ENCODE results near the gene ASTL. TPM values are rescaled to one million over a fixed set of nuclear protein-coding genes. Genes with fewer than 3 reads are reported as not detected.
A peak's percentile ranks its signal among the peaks of the same experiment; 100 is the strongest.

ASTL gene
- 0.11 TPM for polyA plus RNA-seq (2013)

DNA sequence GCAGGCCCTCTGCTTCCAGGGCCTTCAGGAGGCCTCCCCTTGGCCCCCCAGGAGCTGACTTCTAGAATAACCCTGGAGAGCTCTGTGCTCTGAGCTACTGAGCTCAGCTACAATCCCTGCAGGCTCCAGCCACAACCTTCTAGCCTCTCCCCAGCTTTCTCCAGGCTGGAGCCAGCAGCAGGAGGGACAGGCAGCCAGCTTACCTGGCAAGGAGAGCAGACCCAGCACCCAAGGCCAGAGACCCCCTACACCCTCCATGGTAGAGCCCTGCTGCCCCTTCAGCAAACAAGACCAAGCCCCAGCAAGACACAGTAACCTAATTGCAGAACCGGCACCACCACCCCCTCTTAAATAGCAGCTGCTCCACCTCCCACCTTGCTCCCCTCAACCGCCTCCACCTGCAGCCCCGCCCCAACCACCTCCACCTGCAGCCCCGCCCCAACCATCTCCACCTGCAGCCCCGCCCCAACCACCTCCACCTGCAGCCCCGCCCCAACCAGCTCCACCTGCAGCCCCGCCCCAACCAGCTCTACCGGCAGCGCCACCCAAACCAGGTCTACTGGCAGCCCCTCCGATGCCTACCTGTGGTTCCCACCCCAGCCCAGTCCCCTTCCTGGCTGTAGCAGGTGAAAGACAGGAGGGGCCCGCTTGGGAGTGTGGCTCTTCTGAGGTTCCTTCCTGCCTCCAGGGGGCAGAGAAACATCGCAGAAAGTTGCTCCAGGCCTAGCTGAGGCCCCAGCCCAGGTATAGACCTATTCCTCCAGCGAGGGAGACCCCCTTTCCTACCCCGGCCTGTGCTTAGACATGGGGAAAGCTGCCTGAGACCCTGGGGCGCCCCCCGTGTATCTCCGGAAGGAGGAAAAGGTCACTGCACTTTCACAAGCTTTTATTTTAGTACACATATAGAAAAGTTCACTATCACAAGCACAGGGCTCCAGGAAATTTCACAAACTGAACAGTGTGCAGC lies at the start of gene ASTL:
ASTL (minus strand) TSS at position 324 of the 967 bp plus-strand sequence; CDS start at position 258, 66 bp downstream.
- POLR2A ChIA-PET: interaction anchor here (1.2 to 1.8 kb wide), 2 partner anchors 36 to 128 kb away, joined by 5 to 13 read pairs; partner anchors contain the start of genes CIAO1 and TMEM127
- DNase-seq: peak; percentile 70 to 79 (median 73)
- Histone ChIP-seq H3K36me3 (ENCODE audit: control insufficient read depth in 4 of 4, insufficient read depth in 4 of 4, low read length in 3 of 4) (peaks cover 0 to 15% (median 2%) of the 10 kb centered on the region in 4 experiments), H3K4me3 (ENCODE audit: control insufficient read depth in 1 of 7, extremely low read depth in 1 of 7, insufficient read depth in 4 of 7, low read depth in 2 of 7, low read length in 6 of 7) (no peak within 1 kb of the TSS), H3K27ac (ENCODE audit: insufficient read depth in 1 of 2, low read depth in 1 of 2, low read length in 2 of 2, poor library complexity in 1 of 2, severe bottlenecking in 2 of 2) (no peak within 1 kb of the TSS), H3K4me1 (ENCODE audit: control extremely low read depth in 1 of 4, control insufficient read depth in 4 of 4, insufficient read depth in 4 of 4, low read length in 3 of 4) (peaks cover 0 to 16% (median 8%) of the 10 kb centered on the region in 4 experiments), H3K27me3 (replicated peaks in 2 of 5; ENCODE audit: control insufficient read depth in 4 of 5, insufficient read depth in 5 of 5, low read length in 4 of 5) (peaks cover 0 to 4% (median 0%) of the 10 kb centered on the region in 5 experiments), H3K9me3 (ENCODE audit: control extremely low read depth in 1 of 5, control insufficient read depth in 4 of 5, insufficient read depth in 2 of 5, low read depth in 1 of 5, low read length in 4 of 5) (no peaks in the 10 kb centered on the region)
- CTCF ChIA-PET: interaction anchor here (0.8 to 15.8 kb wide), 32 partner anchors 8 to 146 kb away, joined by 3 to 346 read pairs (median 6); partner anchors contain the start of genes CIAO1 and TMEM127
- 32% methylated on average over 11 of the region's 17 CpGs for WGBS (ENCODE audit: insufficient coverage)

DNA sequence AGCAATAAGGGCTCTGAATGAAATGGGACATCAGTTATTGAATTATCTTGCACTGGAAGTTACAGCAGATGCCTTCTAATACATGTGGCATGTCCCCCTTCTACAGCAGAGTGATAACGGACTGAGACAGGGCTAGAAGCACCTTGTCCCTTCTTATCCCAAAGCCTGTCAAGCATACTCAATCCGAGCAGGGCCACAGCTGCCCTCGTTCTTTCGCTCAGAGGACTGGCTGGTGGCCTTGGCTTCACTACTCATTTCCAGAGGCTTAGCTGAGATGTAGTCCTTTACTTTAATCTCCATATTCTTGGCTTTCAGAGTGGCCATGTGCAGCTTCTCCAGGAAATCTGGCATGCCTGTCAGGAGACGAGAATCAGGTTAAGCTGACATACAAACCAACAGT lies 48.3 kb upstream of the ASTL start:
- Histone ChIP-seq H3K4me3 (ENCODE audit: control insufficient read depth in 1 of 7, extremely low read depth in 1 of 7, insufficient read depth in 4 of 7, low read depth in 2 of 7, low read length in 6 of 7) (no peak overlapping the region), H3K27ac (ENCODE audit: insufficient read depth in 1 of 2, low read depth in 1 of 2, low read length in 2 of 2, poor library complexity in 1 of 2, severe bottlenecking in 2 of 2) (no peak overlapping the region), H3K36me3 (ENCODE audit: control insufficient read depth in 4 of 4, insufficient read depth in 4 of 4, low read length in 3 of 4) (peaks cover 10 to 61% (median 47%) of the 10 kb centered on the region in 4 experiments), H3K27me3 (replicated peaks in 2 of 5; ENCODE audit: control insufficient read depth in 4 of 5, insufficient read depth in 5 of 5, low read length in 4 of 5) (no peaks in the 10 kb centered on the region), H3K4me1 (ENCODE audit: control extremely low read depth in 1 of 4, control insufficient read depth in 4 of 4, insufficient read depth in 4 of 4, low read length in 3 of 4) (no peaks in the 10 kb centered on the region), H3K9me3 (ENCODE audit: control extremely low read depth in 1 of 5, control insufficient read depth in 4 of 5, insufficient read depth in 2 of 5, low read depth in 1 of 5, low read length in 4 of 5) (no peaks in the 10 kb centered on the region)
- POLR2A ChIA-PET: no interaction called here
- no peak for DNase-seq
- CTCF ChIA-PET: interaction anchor here (1.5 to 3.9 kb wide), 3 partner anchors 12 to 49 kb away, joined by 5 to 23 read pairs (median 16); partner anchors contain the start of gene ASTL
- 96% methylated on average over 5 of the region's 5 CpGs for WGBS (ENCODE audit: insufficient coverage)

DNA sequence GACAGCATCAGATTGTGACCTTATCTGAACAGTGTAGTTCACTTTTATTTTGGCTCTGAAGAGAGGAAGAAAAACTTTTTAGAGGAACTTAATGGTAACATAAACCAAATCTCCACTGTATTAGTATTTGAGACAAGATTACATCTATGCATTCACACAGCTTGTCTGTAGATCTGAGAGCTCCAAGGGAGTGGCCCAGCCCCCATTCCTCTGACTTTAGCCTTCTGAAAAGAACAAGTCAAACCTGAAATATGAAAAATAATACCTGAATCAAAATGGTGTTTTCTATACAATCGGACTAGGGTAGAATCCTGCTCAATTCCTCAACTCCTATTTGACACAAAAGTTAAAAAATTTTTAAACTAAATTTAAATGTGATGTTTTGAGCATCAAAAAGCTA lies 47.2 kb upstream of the ASTL start:
- CTCF ChIA-PET: interaction anchor here (1.2 to 3.9 kb wide), 5 partner anchors 10 to 78 kb away, joined by 3 to 23 read pairs (median 3); partner anchors contain the start of gene ASTL
- Histone ChIP-seq H3K4me3 (ENCODE audit: control insufficient read depth in 1 of 7, extremely low read depth in 1 of 7, insufficient read depth in 4 of 7, low read depth in 2 of 7, low read length in 6 of 7) (no peak overlapping the region), H3K27me3 (replicated peaks in 2 of 5; ENCODE audit: control insufficient read depth in 4 of 5, insufficient read depth in 5 of 5, low read length in 4 of 5) (no peaks in the 10 kb centered on the region), H3K9me3 (ENCODE audit: control extremely low read depth in 1 of 5, control insufficient read depth in 4 of 5, insufficient read depth in 2 of 5, low read depth in 1 of 5, low read length in 4 of 5) (no peaks in the 10 kb centered on the region), H3K36me3 (ENCODE audit: control insufficient read depth in 4 of 4, insufficient read depth in 4 of 4, low read length in 3 of 4) (peaks cover 6 to 50% (median 38%) of the 10 kb centered on the region in 4 experiments), H3K4me1 (ENCODE audit: control extremely low read depth in 1 of 4, control insufficient read depth in 4 of 4, insufficient read depth in 4 of 4, low read length in 3 of 4) (peaks cover 0 to 3% (median 0%) of the 10 kb centered on the region in 4 experiments), H3K27ac (ENCODE audit: insufficient read depth in 1 of 2, low read depth in 1 of 2, low read length in 2 of 2, poor library complexity in 1 of 2, severe bottlenecking in 2 of 2) (no peak overlapping the region)
- POLR2A ChIA-PET: no interaction called here
- WGBS (ENCODE audit: insufficient coverage): no CpG with 5 or more reads among the region's 1 CpG
- DNase-seq: no peak

DNA sequence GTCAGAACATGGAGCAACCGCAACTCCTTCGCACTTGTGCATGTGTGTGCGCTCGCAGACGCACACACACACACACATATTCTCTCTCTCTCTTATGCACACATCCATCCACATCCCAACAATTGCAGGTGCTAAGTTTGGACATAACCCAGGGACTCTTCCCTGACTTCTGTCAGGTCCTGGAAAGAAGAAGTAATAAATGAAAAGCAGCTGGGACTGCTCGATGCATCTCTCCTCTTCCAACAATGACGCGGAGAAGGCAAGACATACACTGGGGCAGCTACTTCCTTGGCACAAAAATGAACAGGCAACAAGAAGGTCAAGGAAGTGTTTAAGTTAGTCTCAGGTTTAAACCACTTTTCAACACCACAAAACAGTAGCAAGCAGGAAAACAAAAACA lies 46.7 kb upstream of the ASTL start:
- WGBS (ENCODE audit: insufficient coverage): 88% methylated on average over 2 of the region's 8 CpGs
- H3K4me3 ChIP-seq (ENCODE audit: control insufficient read depth in 1 of 7, extremely low read depth in 1 of 7, insufficient read depth in 4 of 7, low read depth in 2 of 7, low read length in 6 of 7): no peak overlapping the region
- H3K27me3 ChIP-seq (replicated peaks in 2 of 5; ENCODE audit: control insufficient read depth in 4 of 5, insufficient read depth in 5 of 5, low read length in 4 of 5): no peaks in the 10 kb centered on the region
- CTCF ChIA-PET: interaction anchor here (1.2 to 3.9 kb wide), 5 partner anchors 10 to 79 kb away, joined by 3 to 23 read pairs (median 3); partner anchors contain the start of gene ASTL
- H3K4me1 ChIP-seq (ENCODE audit: control extremely low read depth in 1 of 4, control insufficient read depth in 4 of 4, insufficient read depth in 4 of 4, low read length in 3 of 4): peaks cover 0 to 3% (median under 1%) of the 10 kb centered on the region in 4 experiments
- H3K36me3 ChIP-seq (ENCODE audit: control insufficient read depth in 4 of 4, insufficient read depth in 4 of 4, low read length in 3 of 4): peaks cover 6 to 46% (median 35%) of the 10 kb centered on the region in 4 experiments
- POLR2A ChIA-PET: no interaction called here
- no peak for DNase-seq
- H3K9me3 ChIP-seq (ENCODE audit: control extremely low read depth in 1 of 5, control insufficient read depth in 4 of 5, insufficient read depth in 2 of 5, low read depth in 1 of 5, low read length in 4 of 5): no peaks in the 10 kb centered on the region
- no peak overlapping the region for H3K27ac ChIP-seq (ENCODE audit: insufficient read depth in 1 of 2, low read depth in 1 of 2, low read length in 2 of 2, poor library complexity in 1 of 2, severe bottlenecking in 2 of 2)

DNA sequence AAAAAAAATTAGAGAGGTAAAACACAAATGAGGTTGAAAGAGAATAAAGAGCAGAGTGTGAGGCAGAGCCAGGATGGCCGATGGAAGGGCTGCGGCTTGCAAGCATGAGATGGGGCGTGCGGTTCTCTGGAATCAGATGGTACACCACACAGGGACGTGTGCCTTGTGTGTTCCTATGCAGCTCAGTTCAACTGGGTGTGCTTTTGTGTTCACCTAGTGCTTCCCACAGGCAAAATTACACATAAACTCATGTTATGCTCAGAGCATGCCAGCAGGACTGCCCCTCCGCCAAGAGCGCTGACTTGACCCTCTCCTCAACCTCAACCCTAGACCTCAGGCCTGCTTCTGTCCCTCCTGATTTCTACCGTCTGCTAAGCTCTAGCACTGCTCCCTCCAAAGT lies 45.9 kb upstream of the ASTL start:
- H3K27me3 ChIP-seq (replicated peaks in 2 of 5; ENCODE audit: control insufficient read depth in 4 of 5, insufficient read depth in 5 of 5, low read length in 4 of 5): no peaks in the 10 kb centered on the region
- H3K4me1 ChIP-seq (ENCODE audit: control extremely low read depth in 1 of 4, control insufficient read depth in 4 of 4, insufficient read depth in 4 of 4, low read length in 3 of 4): peaks cover 0 to 3% (median under 1%) of the 10 kb centered on the region in 4 experiments
- peaks cover 6 to 40% (median 31%) of the 10 kb centered on the region in 4 experiments for H3K36me3 ChIP-seq (ENCODE audit: control insufficient read depth in 4 of 4, insufficient read depth in 4 of 4, low read length in 3 of 4)
- ChIA-PET POLR2A (interaction anchor here (0.6 kb wide), 1 partner anchor 72 kb away, joined by 5 read pairs; no protein-coding TSS in a partner anchor), CTCF (interaction anchor here (0.8 to 3.9 kb wide), 5 partner anchors 9 to 79 kb away, joined by 3 to 23 read pairs (median 3); partner anchors contain the start of gene ASTL)
- no peak overlapping the region for H3K4me3 ChIP-seq (ENCODE audit: control insufficient read depth in 1 of 7, extremely low read depth in 1 of 7, insufficient read depth in 4 of 7, low read depth in 2 of 7, low read length in 6 of 7)
- DNase-seq: no peak
- peak overlapping the region in 1 of 2 experiments; percentile 35 for H3K27ac ChIP-seq (ENCODE audit: insufficient read depth in 1 of 2, low read depth in 1 of 2, low read length in 2 of 2, poor library complexity in 1 of 2, severe bottlenecking in 2 of 2)
- WGBS (ENCODE audit: insufficient coverage): 97% methylated on average over 7 of the region's 8 CpGs
- no peaks in the 10 kb centered on the region for H3K9me3 ChIP-seq (ENCODE audit: control extremely low read depth in 1 of 5, control insufficient read depth in 4 of 5, insufficient read depth in 2 of 5, low read depth in 1 of 5, low read length in 4 of 5)

DNA sequence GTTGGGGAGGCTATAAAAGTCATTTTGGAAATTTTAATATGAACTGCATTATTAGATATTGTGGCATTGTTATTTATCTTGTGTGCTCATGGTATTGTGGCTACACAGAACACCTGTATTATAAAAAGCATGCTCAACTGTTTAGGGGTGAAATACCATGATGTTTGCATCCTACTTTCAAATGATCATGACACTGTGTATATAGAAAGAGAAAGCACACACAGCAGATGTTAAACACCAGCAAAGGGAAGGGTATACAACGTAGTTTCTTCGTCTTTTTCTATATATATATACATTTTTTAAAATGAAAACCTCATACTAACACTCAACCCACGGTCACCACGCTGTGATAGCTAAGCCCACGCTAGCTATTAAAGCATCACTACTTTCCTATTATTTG lies 43.2 kb upstream of the ASTL start:
- Histone ChIP-seq H3K36me3 (ENCODE audit: control insufficient read depth in 4 of 4, insufficient read depth in 4 of 4, low read length in 3 of 4) (peaks cover 2 to 25% (median 16%) of the 10 kb centered on the region in 4 experiments), H3K27me3 (replicated peaks in 2 of 5; ENCODE audit: control insufficient read depth in 4 of 5, insufficient read depth in 5 of 5, low read length in 4 of 5) (no peaks in the 10 kb centered on the region), H3K4me3 (ENCODE audit: control insufficient read depth in 1 of 7, extremely low read depth in 1 of 7, insufficient read depth in 4 of 7, low read depth in 2 of 7, low read length in 6 of 7) (no peak overlapping the region), H3K27ac (ENCODE audit: insufficient read depth in 1 of 2, low read depth in 1 of 2, low read length in 2 of 2, poor library complexity in 1 of 2, severe bottlenecking in 2 of 2) (no peak overlapping the region), H3K9me3 (ENCODE audit: control extremely low read depth in 1 of 5, control insufficient read depth in 4 of 5, insufficient read depth in 2 of 5, low read depth in 1 of 5, low read length in 4 of 5) (no peaks in the 10 kb centered on the region), H3K4me1 (ENCODE audit: control extremely low read depth in 1 of 4, control insufficient read depth in 4 of 4, insufficient read depth in 4 of 4, low read length in 3 of 4) (peaks cover 0 to 3% (median under 1%) of the 10 kb centered on the region in 4 experiments)
- CTCF ChIA-PET: interaction anchor here (0.8 to 3.0 kb wide), 4 partner anchors 11 to 43 kb away, joined by 3 to 20 read pairs (median 6); partner anchors contain the start of gene ASTL
- no CpG with 5 or more reads among the region's 5 CpGs for WGBS (ENCODE audit: insufficient coverage)
- POLR2A ChIA-PET: no interaction called here
- no peak for DNase-seq
